Keratinocyte (primary cell): ENCODE data around the gene CHIA. TPM values are rescaled to one million over a fixed set of nuclear protein-coding genes. Genes with fewer than 3 reads are reported as not detected.

Experiments used
- DNase-seq: peaks from one replicate; pipeline ENCODE4 v3.0.0-alpha.2; 2011; ENCODE audit warnings: low read depth, missing footprints, low spot score
- FAIRE-seq: peaks from 2 replicates; lab custom pipeline; 2011; peaks lifted over from hg19 to GRCh38; lab: Jason Lieb, UNC
- H2AFZ ChIP-seq: 2 replicates; pipeline ENCODE4 v1.6.0; 2012; ENCODE audit warnings: low read length, control low read depth, inconsistent platforms; ENCODE audit not compliant: control insufficient read depth
- H3K27ac ChIP-seq: 2 replicates; pipeline ENCODE4 v1.5.1; 2011; ENCODE audit warnings: low read length; ENCODE audit not compliant: control insufficient read depth, insufficient read depth
- H3K27me3 ChIP-seq: 3 replicates; pipeline ENCODE4 v1.6.0; 2011; ENCODE audit warnings: low read length; ENCODE audit not compliant: control insufficient read depth, insufficient read depth; ENCODE audit errors: extremely low read depth
- H3K36me3 ChIP-seq, 2 experiments: 2 replicates in 1 of 2; 3 replicates in 1 of 2; pipeline ENCODE4 v1.5.1; 2011; ENCODE audit warnings: low read length in 2 of 2, mild to moderate bottlenecking in 1 of 2; ENCODE audit not compliant: control insufficient read depth in 2 of 2, insufficient read depth in 2 of 2; ENCODE audit errors: extremely low read depth in 1 of 2
- H3K4me1 ChIP-seq: 3 replicates; pipeline ENCODE4 v1.5.1; 2011; ENCODE audit warnings: low read length; ENCODE audit not compliant: control insufficient read depth, insufficient read depth; ENCODE audit errors: extremely low read depth
- H3K4me2 ChIP-seq: 3 replicates; pipeline ENCODE4 v1.6.0; 2011; ENCODE audit warnings: low read depth, low read length; ENCODE audit not compliant: control insufficient read depth, insufficient read depth; ENCODE audit errors: extremely low read depth
- H3K4me3 ChIP-seq, 3 experiments: fragments of 200-600 bp in 1 of 3; sonication (generic) in 1 of 3; 2 replicates in 2 of 3; 3 replicates in 1 of 3; pipeline ENCODE4 v1.5.1; 2011 to 2016; ENCODE audit warnings: low read length in 3 of 3, mild to moderate bottlenecking in 3 of 3, control low read depth in 2 of 3, inconsistent platforms in 1 of 3, low read depth in 1 of 3, mixed read lengths in 1 of 3, mixed run types in 1 of 3, moderate library complexity in 1 of 3; ENCODE audit not compliant: control insufficient read depth in 2 of 3, insufficient read depth in 2 of 3; ENCODE audit errors: extremely low read depth in 1 of 3
- H3K79me2 ChIP-seq: 2 replicates; pipeline ENCODE4 v1.6.0; 2012; ENCODE audit warnings: low read length; ENCODE audit not compliant: control insufficient read depth, insufficient read depth
- H3K9ac ChIP-seq: 3 replicates; pipeline ENCODE4 v1.6.0; 2011; ENCODE audit warnings: low read length; ENCODE audit not compliant: control insufficient read depth, insufficient read depth; ENCODE audit errors: extremely low read depth
- H3K9me1 ChIP-seq: 3 replicates; pipeline ENCODE4 v1.6.0; 2011; ENCODE audit warnings: low read length; ENCODE audit not compliant: control insufficient read depth, insufficient read depth; ENCODE audit errors: extremely low read depth
- H3K9me3 ChIP-seq: 2 replicates; pipeline ENCODE4 v1.5.1; 2012; ENCODE audit warnings: low read depth, low read length; ENCODE audit not compliant: control insufficient read depth
- H4K20me1 ChIP-seq: 3 replicates; pipeline ENCODE4 v1.6.0; 2011; ENCODE audit warnings: low read length; ENCODE audit not compliant: control insufficient read depth, insufficient read depth; ENCODE audit errors: extremely low read depth
- CTCF ChIP-seq, 3 experiments: IDR thresholded peaks in 1 of 3; conservative IDR thresholded peaks in 1 of 3; optimal IDR thresholded peaks in 1 of 3; 2 replicates in 2 of 3; 3 replicates in 1 of 3; pipeline versions ENCODE3 to v1.5.1; 2011; ENCODE audit warnings: low read length in 3 of 3, mild to moderate bottlenecking in 3 of 3, moderate library complexity in 2 of 3, control low read depth in 1 of 3, inconsistent platforms in 1 of 3; ENCODE audit not compliant: insufficient read depth in 2 of 3; ENCODE audit errors: extremely low read depth in 1 of 3
- EZH2 ChIP-seq: IDR thresholded peaks from one replicate; pipeline ENCODE4 v1.6.1; 2012; ENCODE audit warnings: inconsistent platforms, mild to moderate bottlenecking, low read length, moderate library complexity
- dilution Hi-C: fragments of 300-500 bp; cut with MboI; formaldehyde crosslinking; loops from one replicate; pipeline ENCODE4 v1.7.0; 2020; ENCODE audit warnings: low sequenced_read_pairs; ENCODE audit not compliant: extremely low pct_ligation_motif_present
- polyA plus RNA-seq, 5 experiments: library from polyadenylated mRNA; depleted of rRNA in 3 of 5; stranded (reverse) in 3 of 5; stranded (forward) in 1 of 5; unstranded in 1 of 5; fragments of >200 nt; gene quantifications; 1 replicate in 1 of 5; 2 replicates in 3 of 5; 3 replicates in 1 of 5; pipeline versions ENCODE4 v1.2.1 to v1.2.3, GENCODE V29; 2011 to 2012; ENCODE audit warnings: missing spikeins in 2 of 5, low read depth in 1 of 5, low replicate concordance in 1 of 5

The CHIA gene
- polyA plus RNA-seq, 1 donor (not counting 4 experiments of a cell fraction or from before 2014, with no cell fraction given), result not detected

- Histone ChIP-seq H4K20me1 (no peaks in the 10 kb centered on the region), H3K27ac (no peak overlapping the region), H3K9me1 (no peaks in the 10 kb centered on the region), H2AFZ (no peak overlapping the region), H3K4me1 (no peaks in the 10 kb centered on the region), H3K9me3 (no peaks in the 10 kb centered on the region), H3K36me3 (no peaks in the 10 kb centered on the region), H3K4me2 (no peak overlapping the region), H3K79me2 (no peaks in the 10 kb centered on the region), H3K4me3 (no peak overlapping the region), H3K27me3 (peaks cover 10% of the 10 kb centered on the region), H3K9ac (no peak overlapping the region)
- no peak for TF ChIP-seq EZH2
- no peak for TF ChIP-seq CTCF (optimal IDR thresholded peaks at IDR 0.05 in 1 of 3, IDR thresholded peaks at IDR 0.05 in 1 of 3, conservative IDR thresholded peaks at IDR 0.05 in 1 of 3; ENCODE audit: extremely low read depth in 1 of 3, insufficient read depth in 2 of 3, low read length in 3 of 3)
- no peak for DNase-seq
- FAIRE-seq, result no peak
- dilution Hi-C loops, result no loop called here
Observed at GRCh38 chr1:111249960-111250359, 40.7 kb upstream of the CHIA start.

- Histone ChIP-seq H3K79me2 (no peaks in the 10 kb centered on the region), H3K36me3 (no peaks in the 10 kb centered on the region), H3K9me1 (no peaks in the 10 kb centered on the region), H3K4me2 (no peak overlapping the region), H3K27me3 (peaks cover 11% of the 10 kb centered on the region), H3K4me1 (no peaks in the 10 kb centered on the region), H3K27ac (no peak overlapping the region), H3K9ac (no peak overlapping the region), H2AFZ (no peak overlapping the region), H3K9me3 (no peaks in the 10 kb centered on the region), H4K20me1 (no peaks in the 10 kb centered on the region), H3K4me3 (no peak overlapping the region)
- no peak for DNase-seq
- no peak for TF ChIP-seq EZH2
- no peak for TF ChIP-seq CTCF (optimal IDR thresholded peaks at IDR 0.05 in 1 of 3, IDR thresholded peaks at IDR 0.05 in 1 of 3, conservative IDR thresholded peaks at IDR 0.05 in 1 of 3; ENCODE audit: extremely low read depth in 1 of 3, insufficient read depth in 2 of 3, low read length in 3 of 3)
- no peak for FAIRE-seq
- dilution Hi-C loops, result no loop called here
Observed at GRCh38 chr1:111251570-111251969, 39.1 kb upstream of the CHIA start.
